GM12878 (cell line): ENCODE measurements around the gene CISTR. TPM values are rescaled to one million over a fixed set of nuclear protein-coding genes. Genes with fewer than 3 reads are reported as not detected.
A peak's percentile ranks its signal among the peaks of the same experiment; 100 is the strongest.

Experiments used
- ATAC-seq: fragments of 200-7000 bp; cut with Tn5 transposase; 3 replicates; pipeline ENCODE4 v1.9.1; 2020; ENCODE audit warnings: mild to moderate bottlenecking, moderate library complexity
- BruUV-seq: library from RNA; stranded (reverse); fragments of 400-500 nt; replicated peaks from 2 replicates; lab custom pipeline; 2021; lab: Mats Ljungman, UMichigan
- CTCF ChIA-PET: fragments of 300-600 bp; sonication (Branson Sonifier 250); formaldehyde crosslinking; extraction: SDS; loops from one replicate; lab custom pipeline; 2021; ENCODE audit warnings: inconsistent platforms; lab: Yijun Ruan, JAX
- POLR2A ChIA-PET: fragments of 350-600 bp; formaldehyde crosslinking; extraction: SDS; loops from one replicate; lab custom pipeline; 2021; ENCODE audit warnings: inconsistent platforms; lab: Charles Lee
- RAD21 ChIA-PET: fragments of 300-600 bp; sonication (Branson Sonifier 250); formaldehyde crosslinking; loops from one replicate; lab custom pipeline; 2023; ENCODE audit warnings: antibody characterized with exemption; ENCODE audit not compliant: unreplicated experiment; lab: Charles Lee
- SMC1A ChIA-PET: fragments of 300-600 bp; sonication (Branson Sonifier 250); formaldehyde crosslinking; loops from one replicate; lab custom pipeline; 2023; ENCODE audit not compliant: unreplicated experiment, uncharacterized antibody; lab: Charles Lee
- DNase-seq: peaks from one replicate; pipeline ENCODE4 v3.0.0-alpha.2; 2011; ENCODE audit warnings: low read depth, low spot score
- FAIRE-seq: peaks from 3 replicates; lab custom pipeline; 2011; peaks lifted over from hg19 to GRCh38; lab: Jason Lieb, UNC
- H2AFZ ChIP-seq: 2 replicates; pipeline ENCODE4 v1.6.0; 2011; ENCODE audit warnings: low read depth, low read length, control low read depth; ENCODE audit not compliant: control insufficient read depth
- H3K27ac ChIP-seq: 2 replicates; pipeline ENCODE4 v1.5.1; 2011; ENCODE audit warnings: control low read depth; ENCODE audit not compliant: control insufficient read depth, insufficient read depth
- H3K27me3 ChIP-seq, 2 experiments: replicated peaks in 1 of 2; 2 replicates each; pipeline versions ENCODE4 v1.6.0 to v1.6.1; 2011; ENCODE audit warnings: low read length in 1 of 2; ENCODE audit not compliant: control insufficient read depth in 2 of 2, insufficient read depth in 2 of 2
- H3K36me3 ChIP-seq, 2 experiments: 2 replicates each; pipeline ENCODE4 v1.5.1; 2011; ENCODE audit warnings: low read length in 1 of 2; ENCODE audit not compliant: control insufficient read depth in 2 of 2, insufficient read depth in 2 of 2
- H3K4me1 ChIP-seq: 2 replicates; pipeline ENCODE4 v1.6.1; 2011; ENCODE audit warnings: mild to moderate bottlenecking, low read length, moderate library complexity, mixed read lengths; ENCODE audit not compliant: control insufficient read depth, insufficient read depth
- H3K4me2 ChIP-seq: 2 replicates; pipeline ENCODE4 v1.6.0; 2011; ENCODE audit warnings: control low read depth; ENCODE audit not compliant: control insufficient read depth, insufficient read depth
- H3K4me3 ChIP-seq: fragments of 200-600 bp; sonication (generic); 2 replicates; pipeline ENCODE4 v1.5.1; 2016
- H3K79me2 ChIP-seq: 2 replicates; pipeline ENCODE4 v1.6.0; 2011; ENCODE audit warnings: low read length; ENCODE audit not compliant: control insufficient read depth, insufficient read depth
- H3K9ac ChIP-seq: 2 replicates; pipeline ENCODE4 v1.8.0; 2011; ENCODE audit warnings: low read length, control low read depth, mixed read lengths; ENCODE audit not compliant: control insufficient read depth, insufficient read depth
- H3K9me3 ChIP-seq: replicated peaks from 3 replicates; pipeline ENCODE4 v1.5.1; 2011; ENCODE audit warnings: mild to moderate bottlenecking, low read length; ENCODE audit not compliant: control insufficient read depth, insufficient read depth
- H4K20me1 ChIP-seq: 2 replicates; pipeline ENCODE4 v1.6.0; 2011; ENCODE audit not compliant: control insufficient read depth, insufficient read depth
- CBFB ChIP-seq: IDR thresholded peaks from 2 replicates; pipeline ENCODE4 v1.6.1; 2016; ENCODE audit warnings: antibody characterized with exemption, low read depth
- EZH2 ChIP-seq: IDR thresholded peaks from 2 replicates; pipeline ENCODE4 v1.6.1; 2012; ENCODE audit warnings: low read depth, mild to moderate bottlenecking, control low read depth, inconsistent platforms, low read length, borderline replicate concordance; ENCODE audit not compliant: control insufficient read depth
- FOXM1 ChIP-seq: IDR thresholded peaks from 2 replicates; pipeline ENCODE4 v1.6.1; 2012; ENCODE audit warnings: low read depth, mild to moderate bottlenecking, inconsistent platforms, low read length, moderate library complexity
- JUNB ChIP-seq: IDR thresholded peaks from 2 replicates; pipeline ENCODE4 v1.6.1; 2016; ENCODE audit warnings: antibody characterized with exemption, mild to moderate bottlenecking
- KLF5 ChIP-seq: fragments of 450-650 bp; IDR thresholded peaks from 2 replicates; pipeline ENCODE4 v1.6.1; 2014; ENCODE audit warnings: mild to moderate bottlenecking; ENCODE audit not compliant: partially characterized antibody
- MYB ChIP-seq: fragments of 150-350 bp; IDR thresholded peaks from 2 replicates; pipeline ENCODE4 v1.6.1; 2014; ENCODE audit warnings: mild to moderate bottlenecking, low read depth, low read length, borderline replicate concordance
- PML ChIP-seq: IDR thresholded peaks from 2 replicates; pipeline ENCODE4 v1.6.1; 2012; ENCODE audit warnings: low read length, inconsistent platforms
- RUNX3 ChIP-seq: IDR thresholded peaks from 2 replicates; pipeline ENCODE4 v1.6.1; 2012; ENCODE audit warnings: low read length, inconsistent platforms
- SPI1 ChIP-seq: IDR thresholded peaks from 2 replicates; pipeline ENCODE4 v1.6.1; 2011; ENCODE audit warnings: low read depth, mild to moderate bottlenecking, low read length, moderate library complexity, borderline replicate concordance; ENCODE audit not compliant: insufficient read depth
- TARDBP ChIP-seq: IDR thresholded peaks from 2 replicates; pipeline ENCODE4 v1.6.1; 2016; ENCODE audit warnings: borderline replicate concordance
- ZNF622 ChIP-seq: fragments of 450-650 bp; IDR thresholded peaks from 2 replicates; pipeline ENCODE4 v1.6.1; 2017; ENCODE audit warnings: mild to moderate bottlenecking, inconsistent platforms
- WGBS: methylation state at CpG from one replicate; pipeline ENCODE4 v1.1.6; 2016; ENCODE audit warnings: low lambda C conversion rate; ENCODE audit not compliant: insufficient replicate concordance, insufficient coverage; ENCODE audit errors: missing lambda C conversion rate; 5-methylcytosine and 5-hydroxymethylcytosine counted together
- in situ Hi-C: fragments of 300-500 bp; cut with MboI; formaldehyde crosslinking; loops from 9 replicates; pipeline ENCODE4 v1.14.3; 2018; ENCODE audit warnings: mixed read lengths
- intact Hi-C: fragments of 100-400 bp; cut with micrococcal nuclease; formaldehyde crosslinking; loops from one replicate; pipeline ENCODE4 v1.14.2; 2022; ENCODE audit not compliant: unreplicated experiment
- polyA plus RNA-seq, 11 experiments: library from polyadenylated mRNA; depleted of rRNA in 4 of 11; unstranded in 6 of 11; stranded (reverse) in 5 of 11; fragments of >200 nt; fragmentation: Nextera tagmentation in 4 of 11; fragmentation: Illumina TruSeq in 1 of 11; extraction: Ambion mirVana in 4 of 11; extraction: Trizol in 1 of 11; gene quantifications; 1 replicate in 1 of 11; 2 replicates in 10 of 11; pipeline versions ENCODE4 v1.2.1 to v1.2.3, GENCODE V29; 2011 to 2016; ENCODE audit warnings: inconsistent platforms in 2 of 11, missing spikeins in 2 of 11, low read depth in 1 of 11
- total RNA-seq, 4 experiments: library from RNA; depleted of rRNA in 3 of 4; stranded (reverse); fragments of >200 nt in 3 of 4; fragmentation: Illumina TruSeq in 1 of 4; extraction: Trizol in 1 of 4; gene quantifications; 2 replicates each; pipeline versions ENCODE4 v1.2.1 to v1.2.3, GENCODE V29; 2013 to 2021
- TF ChIP-seq, protein P1 (sequence below): fragments of 450-650 bp; IDR thresholded peaks from 2 replicates; pipeline ENCODE4 v1.6.1; 2017; ENCODE audit warnings: low read depth, mild to moderate bottlenecking, moderate library complexity
- TF ChIP-seq, protein P2 (sequence below): IDR thresholded peaks from 2 replicates; pipeline ENCODE4 v1.6.1; 2011; ENCODE audit warnings: mild to moderate bottlenecking, low read depth, low read length, moderate library complexity; ENCODE audit not compliant: insufficient replicate concordance
- TF ChIP-seq, protein P3 (sequence below): IDR thresholded peaks from 2 replicates; pipeline ENCODE4 v1.6.1; 2012; ENCODE audit warnings: low read depth, low read length, improper control_type of control experiment
- TF ChIP-seq, protein P4 (sequence below): IDR thresholded peaks from 2 replicates; pipeline ENCODE4 v1.6.1; 2011; ENCODE audit warnings: borderline replicate concordance, low read depth, mild to moderate bottlenecking, moderate library complexity, low read length; ENCODE audit not compliant: insufficient read depth, poor library complexity, severe bottlenecking

Gene CISTR
- total and polyA plus RNA-seq, 10 of the 15 experiments (the other 5 are each of a cell fraction or from before 2014, with no cell fraction given): 0.26 TPM; not detected in 9

DNA sequence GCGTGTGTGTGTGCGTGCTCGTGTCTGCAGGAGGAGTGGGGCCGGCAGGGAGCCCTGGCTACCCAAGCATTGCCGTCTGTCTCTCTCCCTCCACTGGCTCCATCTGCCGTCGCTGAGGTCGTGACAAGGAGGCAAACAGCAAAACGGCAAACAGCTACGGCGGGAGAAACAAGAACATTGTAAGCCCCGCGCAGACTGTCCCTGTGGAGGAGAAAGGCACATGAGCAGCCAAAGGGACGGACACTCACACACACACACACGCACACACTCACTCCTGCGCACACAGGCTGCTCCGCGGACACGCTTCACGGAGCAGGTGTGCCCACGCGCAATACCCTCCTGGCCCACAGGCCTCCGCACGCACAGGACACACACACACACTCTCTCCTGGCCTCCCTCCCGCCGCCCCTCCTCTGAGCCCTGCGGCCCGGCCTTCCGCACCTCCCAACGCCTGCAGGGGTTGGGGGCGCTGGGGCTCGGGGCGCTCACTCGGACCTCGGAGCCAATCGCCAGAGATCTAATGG, 905 bp downstream of the CISTR start (continued):
- TF ChIP-seq, protein P1, sequence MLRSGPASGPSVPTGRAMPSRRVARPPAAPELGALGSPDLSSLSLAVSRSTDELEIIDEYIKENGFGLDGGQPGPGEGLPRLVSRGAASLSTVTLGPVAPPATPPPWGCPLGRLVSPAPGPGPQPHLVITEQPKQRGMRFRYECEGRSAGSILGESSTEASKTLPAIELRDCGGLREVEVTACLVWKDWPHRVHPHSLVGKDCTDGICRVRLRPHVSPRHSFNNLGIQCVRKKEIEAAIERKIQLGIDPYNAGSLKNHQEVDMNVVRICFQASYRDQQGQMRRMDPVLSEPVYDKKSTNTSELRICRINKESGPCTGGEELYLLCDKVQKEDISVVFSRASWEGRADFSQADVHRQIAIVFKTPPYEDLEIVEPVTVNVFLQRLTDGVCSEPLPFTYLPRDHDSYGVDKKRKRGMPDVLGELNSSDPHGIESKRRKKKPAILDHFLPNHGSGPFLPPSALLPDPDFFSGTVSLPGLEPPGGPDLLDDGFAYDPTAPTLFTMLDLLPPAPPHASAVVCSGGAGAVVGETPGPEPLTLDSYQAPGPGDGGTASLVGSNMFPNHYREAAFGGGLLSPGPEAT: peak; percentile 49
- no peak for TF ChIP-seq PML
- TF ChIP-seq KLF5: no peak
- TF ChIP-seq ZNF622: no peak
- no peak for TF ChIP-seq MYB
- no peak for TF ChIP-seq SPI1
- TF ChIP-seq FOXM1: no peak
- TF ChIP-seq CBFB: no peak
- no peak; the same call in none of the 2 replicates for TF ChIP-seq RUNX3
- TF ChIP-seq, all 136 proteins: peak for 25

DNA sequence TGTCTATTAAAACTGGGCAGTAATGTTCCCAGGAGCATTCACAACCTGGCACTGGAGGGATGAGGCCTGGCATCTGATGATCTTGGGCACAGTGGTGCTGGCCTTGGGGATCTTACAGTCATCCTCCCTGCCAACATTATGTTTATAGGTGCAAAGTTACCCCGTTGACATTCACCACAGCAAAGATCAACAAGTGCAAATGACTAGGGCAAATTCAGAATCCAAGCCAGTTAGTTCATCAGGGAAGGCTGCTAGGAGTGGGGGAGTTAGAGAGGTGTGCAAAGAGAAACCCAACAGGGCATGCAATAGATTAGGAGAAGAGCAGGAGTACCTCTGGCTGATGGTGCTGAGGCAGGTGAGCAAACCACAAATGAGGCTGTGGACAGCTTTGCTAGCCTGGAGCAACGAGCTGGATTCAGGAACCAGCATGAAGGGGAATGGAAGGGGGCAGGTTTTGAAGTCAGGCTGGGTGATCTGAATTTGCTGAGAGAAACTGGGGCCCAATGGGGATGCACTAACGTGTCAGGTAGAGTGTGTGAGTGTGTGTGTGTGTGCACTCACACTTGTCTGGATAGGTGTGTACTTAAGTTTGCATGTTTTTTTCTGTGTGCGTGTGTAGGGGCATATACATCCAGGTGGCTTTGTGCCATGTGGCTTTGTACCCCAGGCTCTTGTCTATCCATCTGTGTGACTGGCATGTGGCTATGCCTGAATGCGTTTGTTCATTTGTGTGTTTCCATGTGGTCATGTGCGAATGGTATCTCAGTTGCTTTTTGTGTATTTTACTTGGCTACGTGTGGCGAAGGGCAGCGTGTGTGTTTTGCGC, 1.6 kb downstream of the CISTR start:
- Histone ChIP-seq H3K9ac (no peak overlapping the region; the same call in 1 of the 2 replicates), H4K20me1 (no peaks in the 10 kb centered on the region), H3K4me1 (peaks cover 42% of the 10 kb centered on the region), H3K9me3 (no peaks in the 10 kb centered on the region), H3K36me3 (no peaks in the 10 kb centered on the region), H3K27me3 (no peaks in the 10 kb centered on the region; a peak in 1 of 4 replicates), H2AFZ (peak overlapping the region; percentile 78; the same call in 1 of the 2 replicates), H3K4me3 (peak overlapping the region; percentile 68; the same call in 1 of the 2 replicates), H3K4me2 (peak overlapping the region; percentile 89; the same call in 1 of the 2 replicates), H3K79me2 (no peaks in the 10 kb centered on the region), H3K27ac (peak overlapping the region; percentile 14; the same call in 1 of the 2 replicates)
- peak; percentile 1; the same call in 2 of the 3 replicates for ATAC-seq
- no peak for FAIRE-seq
- WGBS: 8% methylated on average over 10 of the region's 10 CpGs
- DNase-seq: no peak
- intact Hi-C loops: loop anchor here (10.0 kb wide), 1 partner anchor 455 kb away; no protein-coding TSS in a partner anchor
- POLR2A ChIA-PET: interaction anchor here (0.6 kb wide), 1 partner anchor 15 kb away, joined by 3 read pairs; no protein-coding TSS in a partner anchor
- SMC1A ChIA-PET: no interaction called here
- CTCF ChIA-PET: interaction anchor here (1.1 to 2.2 kb wide), 3 partner anchors 10 to 23 kb away, joined by 3 to 4 read pairs (median 3); partner anchors contain the start of gene CALCOCO1
- RAD21 ChIA-PET: no interaction called here
- BruUV-seq: no TSS peak
- in situ Hi-C loops: no loop called here
- TF ChIP-seq, protein P2, sequence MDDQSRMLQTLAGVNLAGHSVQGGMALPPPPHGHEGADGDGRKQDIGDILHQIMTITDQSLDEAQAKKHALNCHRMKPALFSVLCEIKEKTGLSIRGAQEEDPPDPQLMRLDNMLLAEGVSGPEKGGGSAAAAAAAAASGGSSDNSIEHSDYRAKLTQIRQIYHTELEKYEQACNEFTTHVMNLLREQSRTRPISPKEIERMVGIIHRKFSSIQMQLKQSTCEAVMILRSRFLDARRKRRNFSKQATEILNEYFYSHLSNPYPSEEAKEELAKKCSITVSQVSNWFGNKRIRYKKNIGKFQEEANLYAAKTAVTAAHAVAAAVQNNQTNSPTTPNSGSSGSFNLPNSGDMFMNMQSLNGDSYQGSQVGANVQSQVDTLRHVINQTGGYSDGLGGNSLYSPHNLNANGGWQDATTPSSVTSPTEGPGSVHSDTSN: peak; percentile 52
- TF ChIP-seq CBFB (no peak), JUNB (no peak), TARDBP (no peak), EZH2 (no peak)
- TF ChIP-seq, protein P3, sequence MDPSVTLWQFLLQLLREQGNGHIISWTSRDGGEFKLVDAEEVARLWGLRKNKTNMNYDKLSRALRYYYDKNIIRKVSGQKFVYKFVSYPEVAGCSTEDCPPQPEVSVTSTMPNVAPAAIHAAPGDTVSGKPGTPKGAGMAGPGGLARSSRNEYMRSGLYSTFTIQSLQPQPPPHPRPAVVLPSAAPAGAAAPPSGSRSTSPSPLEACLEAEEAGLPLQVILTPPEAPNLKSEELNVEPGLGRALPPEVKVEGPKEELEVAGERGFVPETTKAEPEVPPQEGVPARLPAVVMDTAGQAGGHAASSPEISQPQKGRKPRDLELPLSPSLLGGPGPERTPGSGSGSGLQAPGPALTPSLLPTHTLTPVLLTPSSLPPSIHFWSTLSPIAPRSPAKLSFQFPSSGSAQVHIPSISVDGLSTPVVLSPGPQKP: no peak
- TF ChIP-seq, protein P4, sequence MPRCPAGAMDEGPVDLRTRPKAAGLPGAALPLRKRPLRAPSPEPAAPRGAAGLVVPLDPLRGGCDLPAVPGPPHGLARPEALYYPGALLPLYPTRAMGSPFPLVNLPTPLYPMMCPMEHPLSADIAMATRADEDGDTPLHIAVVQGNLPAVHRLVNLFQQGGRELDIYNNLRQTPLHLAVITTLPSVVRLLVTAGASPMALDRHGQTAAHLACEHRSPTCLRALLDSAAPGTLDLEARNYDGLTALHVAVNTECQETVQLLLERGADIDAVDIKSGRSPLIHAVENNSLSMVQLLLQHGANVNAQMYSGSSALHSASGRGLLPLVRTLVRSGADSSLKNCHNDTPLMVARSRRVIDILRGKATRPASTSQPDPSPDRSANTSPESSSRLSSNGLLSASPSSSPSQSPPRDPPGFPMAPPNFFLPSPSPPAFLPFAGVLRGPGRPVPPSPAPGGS: no peak
